Mesenteric fat pad (tissue), 1 donor: Measurements from ENCODE around the gene ITGA5. TPM values are rescaled to one million over a fixed set of nuclear protein-coding genes. Genes with fewer than 3 reads are reported as not detected.

Experiments
- DNase-seq: peaks from one replicate; pipeline ENCODE4 v3.0.0-alpha.2; 2020; ENCODE audit warnings: low spot score
- total RNA-seq: library from RNA; stranded (reverse); fragmentation: NEBNext Ultra II Directional; extraction: Animal tissue kit (Norgen Biotek cat#: 25700); gene quantifications from one replicate; pipeline ENCODE4 v1.2.1, GENCODE V29; 2021
- donor health status: DM: yes; HTN: yes; CAD: no.

The ITGA5 gene
- total RNA-seq, 1 donor from 2014 or later = 125 TPM

DNA sequence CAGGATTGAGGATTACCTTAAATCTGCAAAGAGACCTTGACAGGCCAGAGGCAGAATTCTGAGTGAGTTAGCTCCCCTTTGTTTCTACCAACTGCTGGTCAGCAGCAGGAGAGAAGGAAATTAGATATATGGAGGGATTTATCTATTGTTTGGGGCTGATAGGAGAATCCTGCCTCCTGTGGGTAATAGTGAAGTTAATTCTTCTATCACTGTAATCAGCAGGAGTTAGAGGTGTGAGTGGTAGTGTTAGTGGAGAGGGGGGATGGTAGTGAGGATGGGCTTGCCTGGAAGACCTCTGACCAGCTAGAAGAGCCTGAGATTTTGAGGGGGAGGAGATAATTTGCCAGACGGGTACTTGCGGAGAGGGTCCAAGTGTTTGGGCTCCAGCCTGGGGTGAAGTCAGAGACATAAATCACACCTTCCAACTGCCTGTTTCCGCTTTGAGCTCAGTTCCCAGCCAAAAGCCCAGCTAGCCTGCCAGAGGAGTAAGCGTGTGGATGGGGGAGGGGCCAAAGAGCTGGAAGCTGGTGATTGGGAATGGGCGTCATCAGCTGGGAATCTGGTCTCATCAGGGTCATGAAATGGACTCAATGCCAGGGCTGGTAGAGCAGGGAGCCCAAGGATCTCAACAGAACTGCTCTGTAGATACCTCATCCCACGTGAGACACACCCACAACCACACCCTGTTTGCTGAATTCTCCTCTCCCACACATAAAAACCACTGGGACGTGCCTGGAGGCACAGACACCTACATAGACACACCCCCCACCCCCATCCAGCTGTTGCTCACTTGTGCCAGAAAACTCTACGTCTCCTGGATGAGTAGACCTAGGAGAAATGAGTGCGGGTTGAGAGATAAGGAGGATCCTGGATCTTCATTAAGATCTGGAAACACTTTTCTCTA, 13.1 kb upstream of the ITGA5 start:
- DNase-seq = no peak

DNA sequence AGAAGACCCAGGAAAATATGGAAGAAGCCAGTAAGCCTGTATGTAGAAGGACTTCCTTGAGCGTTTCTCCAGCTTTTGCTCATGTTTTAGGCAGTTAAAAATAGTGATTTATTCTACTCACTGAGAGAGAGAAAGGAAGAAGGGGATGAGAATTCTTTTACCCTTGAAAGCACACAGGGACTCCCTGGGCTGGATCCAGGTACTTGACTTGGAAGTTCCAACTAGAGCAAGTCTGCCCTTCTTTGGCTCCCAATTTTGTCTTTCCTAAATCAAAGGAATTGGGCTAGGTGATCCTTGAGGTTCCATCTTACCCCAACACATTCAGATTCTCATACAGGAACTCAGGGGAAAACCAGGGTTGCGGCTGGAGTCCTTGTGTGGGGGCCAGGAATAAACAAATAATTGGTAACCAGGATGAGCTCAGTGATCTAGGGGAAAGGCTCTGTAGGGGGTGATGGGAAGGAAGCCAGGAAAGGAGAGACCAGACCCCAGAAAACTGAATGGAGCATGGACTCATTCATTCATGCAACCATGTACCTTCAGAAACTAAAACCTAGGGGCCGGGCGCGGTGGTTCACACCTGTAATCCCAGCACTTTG, 11.5 kb upstream of the ITGA5 start:
- DNase-seq = no peak

DNA sequence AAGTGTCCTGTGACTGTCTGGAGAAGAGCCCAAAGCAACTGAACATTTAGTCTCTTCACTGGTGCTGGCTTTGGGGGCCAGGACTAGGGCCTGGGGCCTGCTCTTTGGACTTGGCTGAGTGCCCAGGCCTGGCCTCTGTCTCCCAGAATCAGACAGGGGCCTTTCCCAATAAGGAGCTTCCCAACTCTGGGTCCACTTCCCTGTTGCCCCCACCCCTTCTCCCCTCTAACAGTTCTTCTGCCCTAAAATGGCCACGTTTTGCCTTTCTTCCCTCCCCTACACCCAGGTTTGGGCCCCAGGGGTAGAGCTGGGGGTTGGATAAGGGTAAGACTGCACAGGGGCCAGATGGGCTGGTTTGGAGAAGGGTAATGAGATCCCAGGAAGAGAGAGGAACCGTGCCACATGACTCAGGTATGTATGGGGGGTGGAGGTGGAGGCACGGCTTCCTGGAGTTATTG, 10.0 kb upstream of the ITGA5 start:
- no peak for DNase-seq

DNA sequence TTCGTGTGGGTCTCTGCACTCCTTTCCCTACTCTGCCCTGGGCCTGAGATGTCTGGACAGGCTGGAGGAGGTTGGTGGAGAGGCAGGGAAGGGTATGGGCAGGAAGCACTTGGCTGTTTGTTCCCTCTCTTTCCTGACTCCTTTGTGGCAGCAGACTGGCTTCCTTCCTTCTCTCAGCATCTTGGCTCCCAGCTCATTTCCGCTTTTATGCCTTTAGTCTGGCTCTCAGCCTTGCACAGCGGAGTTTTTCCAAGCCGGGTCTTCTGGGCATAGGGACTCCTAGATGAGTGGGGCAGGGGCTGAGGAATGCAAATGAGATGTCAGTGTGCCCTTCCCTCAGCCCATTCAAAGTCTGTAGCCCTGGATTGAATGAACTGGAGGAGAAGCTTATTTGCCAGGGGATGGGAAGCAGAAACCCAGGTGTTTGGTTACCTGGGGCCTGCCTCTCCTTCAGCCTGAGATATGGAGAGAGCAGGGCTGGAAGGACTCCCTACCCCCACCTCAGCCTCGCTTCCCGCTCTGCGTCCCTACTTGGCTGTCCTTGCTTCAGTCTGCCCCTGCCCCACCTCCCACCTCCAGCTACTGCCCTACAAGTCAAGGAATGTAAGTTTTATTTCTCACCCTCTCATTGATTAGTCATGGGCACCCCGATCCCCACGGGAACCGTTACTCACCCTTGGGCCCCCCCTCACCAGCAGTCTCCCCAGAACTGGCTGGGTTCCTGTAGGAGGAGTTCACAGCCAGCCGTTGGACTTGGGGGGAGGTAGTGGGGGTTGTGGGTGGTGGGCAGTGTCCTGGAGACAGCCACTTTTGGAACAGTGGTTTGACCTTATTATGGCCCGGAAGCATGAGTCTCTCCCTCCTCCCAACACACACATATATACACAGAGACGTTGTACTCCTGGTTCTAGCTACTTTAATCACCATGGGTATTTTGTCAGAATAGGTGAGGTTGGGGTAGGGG, 9.3 kb upstream of the ITGA5 start:
- no peak for DNase-seq

DNA sequence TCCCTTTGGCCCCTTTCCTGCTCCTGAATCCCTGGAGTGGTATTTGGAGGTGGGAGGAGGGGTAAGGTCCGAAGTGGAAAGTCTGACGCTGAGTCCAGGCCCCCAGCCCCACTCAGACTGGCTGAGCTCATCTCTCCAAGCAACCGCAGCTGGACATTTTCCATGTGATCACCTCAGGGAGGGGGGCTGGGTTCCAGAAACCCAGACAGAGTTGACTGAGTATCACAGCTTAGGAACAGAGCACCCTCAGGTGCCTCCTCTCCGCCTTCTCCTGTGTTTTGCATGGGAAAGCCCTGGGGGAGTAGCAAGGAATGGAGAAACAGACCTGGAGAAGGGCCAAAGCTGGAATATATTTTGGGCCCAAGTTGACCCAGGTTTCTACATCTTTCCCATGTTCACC, 8.0 kb upstream of the ITGA5 start:
- no peak for DNase-seq

DNA sequence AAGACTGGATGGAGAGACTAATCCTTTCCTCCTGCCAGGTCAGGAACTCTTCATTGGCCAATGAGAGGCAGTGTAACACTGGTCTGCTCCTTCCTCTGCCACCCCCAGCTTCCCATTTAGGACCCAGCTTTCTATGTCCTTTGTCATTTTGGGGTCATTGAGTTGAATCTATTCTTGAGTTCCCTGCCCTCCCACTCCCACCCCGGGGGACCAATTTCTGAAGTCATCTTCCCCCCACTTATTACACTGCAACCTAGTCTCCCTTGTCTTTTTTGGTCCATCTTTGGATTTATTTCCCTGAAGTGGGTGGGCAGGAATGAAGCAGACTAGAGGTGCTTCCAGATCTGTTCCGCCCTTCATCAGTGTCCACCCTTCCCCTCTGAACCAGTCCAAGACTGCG, 7.6 kb upstream of the ITGA5 start:
- DNase-seq = no peak

DNA sequence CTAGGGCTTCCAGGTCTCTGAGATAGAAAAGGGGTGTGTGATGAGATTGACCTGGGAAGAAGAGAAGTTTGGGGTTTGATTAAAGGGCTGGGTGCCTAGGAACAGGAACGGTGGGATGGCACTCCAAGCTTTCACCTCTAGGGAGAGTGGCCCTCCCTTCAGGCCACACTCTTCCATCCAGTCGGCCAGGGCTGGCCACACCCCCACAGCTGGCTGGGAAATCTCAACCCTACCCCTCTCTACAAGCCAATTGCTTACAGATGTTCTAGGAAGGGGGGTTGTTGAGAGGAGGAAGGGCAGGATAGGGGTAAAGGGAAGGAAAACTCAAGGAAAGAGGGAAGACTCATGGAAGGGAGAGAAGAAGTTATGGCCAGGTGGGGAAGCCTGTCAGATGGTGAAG, 6.6 kb upstream of the ITGA5 start:
- DNase-seq = no peak

DNA sequence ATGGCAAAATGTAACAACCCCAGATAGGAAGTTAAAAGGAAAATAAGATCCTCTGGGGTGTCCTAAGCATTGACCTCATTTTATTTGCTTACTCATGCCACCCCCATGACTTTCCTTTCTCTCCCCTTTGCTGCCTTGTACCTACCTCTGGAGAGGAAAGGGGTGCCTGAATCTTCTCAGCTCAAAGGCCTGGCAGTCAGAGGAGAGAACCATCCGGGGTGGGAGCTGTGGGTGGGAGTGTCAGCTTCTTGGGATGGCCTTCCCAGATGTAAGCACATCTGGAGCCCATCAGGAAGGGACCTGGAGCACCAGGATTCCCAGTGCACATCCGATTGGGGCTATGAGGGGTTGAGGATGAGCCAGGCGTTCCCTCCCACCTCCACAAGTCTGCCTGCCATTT, 5.2 kb upstream of the ITGA5 start:
- DNase-seq = no peak

DNA sequence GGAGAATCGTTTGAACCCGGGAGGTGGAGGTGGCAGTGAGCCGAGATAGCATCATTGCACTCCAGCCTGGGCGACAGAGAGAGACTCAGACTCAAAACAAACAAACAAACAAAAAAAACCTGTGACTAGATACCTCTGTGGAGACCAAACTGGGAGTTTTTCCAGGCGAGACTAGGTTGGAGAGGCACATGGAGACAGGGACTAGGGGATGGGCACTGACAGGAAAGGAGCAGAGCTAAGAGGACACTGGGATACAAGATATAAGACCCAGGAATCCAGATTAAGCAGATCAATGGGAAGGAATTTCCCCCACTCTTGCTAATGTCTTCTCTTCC, 4.7 kb upstream of the ITGA5 start:
- no peak for DNase-seq

DNA sequence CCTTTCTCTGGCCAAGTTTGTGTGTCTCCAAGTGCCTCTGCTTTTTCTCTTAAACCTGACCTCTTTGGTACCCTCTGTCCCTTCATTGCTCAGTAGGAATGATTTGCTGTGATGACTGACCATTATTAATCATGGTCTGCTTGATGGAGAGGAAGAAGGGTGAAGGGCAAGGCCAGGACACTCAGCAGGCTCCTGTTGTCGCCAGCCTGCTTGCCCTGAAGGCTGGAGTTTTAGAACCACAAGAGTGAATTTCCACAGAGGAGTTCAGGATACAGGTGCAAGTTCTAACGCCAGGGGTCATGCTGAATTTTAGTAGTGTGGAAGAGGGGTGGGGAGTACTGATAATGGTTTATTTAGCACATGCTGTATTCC, 2.8 kb upstream of the ITGA5 start:
- no peak for DNase-seq

DNA sequence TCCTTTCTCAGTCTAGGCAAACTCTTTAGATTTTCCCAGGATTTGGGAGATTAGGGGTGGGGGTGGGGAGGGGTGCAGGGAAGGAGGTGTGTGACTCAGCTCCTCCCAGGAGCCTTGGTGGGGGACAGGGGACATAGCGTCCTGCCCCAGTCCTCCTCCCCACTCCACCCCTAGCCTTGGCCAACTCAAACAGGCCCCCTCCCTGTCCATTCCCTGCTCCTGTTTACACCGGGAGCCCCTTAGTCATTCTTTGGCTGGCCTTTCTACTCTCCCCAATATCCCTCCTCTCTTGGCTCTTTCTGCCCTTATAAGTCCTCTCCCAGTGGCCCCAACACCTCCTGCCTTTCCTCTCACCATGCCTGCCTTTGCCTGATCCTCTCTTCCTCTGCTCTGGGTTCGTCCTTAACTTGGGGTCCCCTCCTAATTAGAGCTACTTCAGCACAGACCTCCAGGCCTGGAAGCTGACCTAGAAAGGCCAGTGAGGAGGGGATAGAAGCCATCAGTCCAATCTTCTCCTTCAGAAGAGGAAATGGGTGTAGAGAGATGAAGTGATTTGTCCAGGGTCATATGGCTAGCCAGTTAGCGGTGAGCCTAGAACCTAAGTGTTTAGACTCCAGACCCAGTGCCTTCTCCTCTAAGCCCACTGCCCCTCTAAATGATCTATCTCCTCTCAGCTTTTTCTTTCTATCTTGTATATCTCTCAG, 2.3 kb upstream of the ITGA5 start:
- DNase-seq = no peak

DNA sequence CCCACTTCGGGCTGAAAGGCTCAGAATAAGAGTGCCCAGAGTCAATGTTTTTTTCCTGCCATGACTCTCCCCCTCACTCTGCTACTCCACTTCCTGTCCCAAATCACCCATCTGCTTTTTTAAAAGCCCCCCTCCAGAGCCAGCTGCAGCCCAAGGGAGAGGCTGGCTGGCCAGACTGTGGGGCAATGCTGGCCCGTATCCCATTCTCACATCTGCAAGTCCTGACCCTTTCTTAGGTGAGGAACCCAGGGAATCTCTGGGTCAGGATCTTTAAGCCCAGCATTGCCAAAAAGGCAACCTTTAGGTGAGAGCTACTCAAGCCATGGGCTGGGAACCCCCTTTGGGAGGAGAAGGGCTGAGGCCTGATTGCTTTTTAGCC, 1.7 kb upstream of the ITGA5 start:
- no peak for DNase-seq

DNA sequence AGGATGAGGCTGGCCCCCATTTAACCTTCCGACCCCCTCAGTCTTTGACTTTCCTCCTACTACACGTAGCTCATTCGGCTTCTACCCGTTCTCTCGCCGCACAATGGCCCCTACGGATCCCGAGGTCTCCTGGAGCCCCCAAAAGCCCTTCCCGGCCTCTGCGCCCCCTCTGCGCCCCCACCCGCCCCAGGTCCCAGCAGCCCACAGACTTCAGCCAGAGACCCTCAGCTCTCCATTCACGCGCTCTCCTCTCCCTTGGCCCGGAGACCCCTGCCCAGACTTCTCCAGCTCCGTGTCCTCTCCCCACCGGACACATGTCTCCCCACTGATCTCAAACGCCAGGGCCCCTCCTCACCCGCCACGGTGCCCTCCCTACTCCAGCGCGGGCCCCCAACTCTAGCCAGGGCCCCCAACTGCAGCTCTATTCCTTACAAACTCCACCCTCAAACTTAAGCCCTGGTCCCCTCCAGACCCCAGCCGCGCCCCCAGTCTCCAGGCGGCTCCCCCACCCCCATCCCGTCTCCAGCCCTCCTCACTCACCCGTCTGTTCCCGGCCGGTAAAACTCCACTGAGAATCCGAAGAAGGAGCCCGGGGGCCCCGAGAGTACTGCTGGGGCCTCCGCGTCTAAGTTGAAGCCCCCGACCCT, 502 bp downstream of the ITGA5 start:
- peak; percentile 62 for DNase-seq

DNA sequence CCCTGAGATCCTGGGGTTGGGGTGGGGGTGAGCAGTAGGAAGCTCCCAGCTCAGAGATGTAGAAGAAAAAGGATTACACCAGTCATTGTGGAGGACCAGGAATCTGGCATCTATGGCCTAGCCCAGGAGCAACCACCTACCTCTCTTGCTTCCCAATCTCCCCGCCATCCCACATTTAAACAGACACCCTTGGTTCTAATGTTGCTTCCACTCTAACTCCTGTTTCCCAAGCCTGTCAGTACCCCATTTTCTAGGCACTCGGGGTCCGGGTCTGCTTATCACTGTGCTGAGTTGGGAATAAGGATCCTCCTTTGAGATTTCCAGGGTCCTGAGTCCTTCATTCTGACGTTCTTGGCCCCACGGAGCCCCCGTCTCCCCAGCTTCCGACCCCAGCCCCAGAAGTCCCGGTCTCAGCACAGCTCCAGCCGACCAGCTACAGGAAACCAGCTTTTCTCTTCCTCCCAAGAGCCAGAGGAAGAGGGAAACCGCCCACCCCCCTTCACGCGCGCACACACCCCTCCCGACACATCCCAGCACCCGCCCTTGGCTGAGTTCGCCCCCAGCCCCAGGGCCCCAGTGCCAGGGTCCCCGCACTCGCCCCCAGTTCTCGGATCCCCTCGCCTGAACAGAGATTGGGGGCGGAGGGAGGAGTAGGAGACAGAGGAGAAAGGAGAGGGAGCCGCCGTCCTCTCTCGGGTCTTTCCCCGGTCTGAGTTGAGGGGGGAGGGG, 1.2 kb downstream of the ITGA5 start:
- no peak for DNase-seq

DNA sequence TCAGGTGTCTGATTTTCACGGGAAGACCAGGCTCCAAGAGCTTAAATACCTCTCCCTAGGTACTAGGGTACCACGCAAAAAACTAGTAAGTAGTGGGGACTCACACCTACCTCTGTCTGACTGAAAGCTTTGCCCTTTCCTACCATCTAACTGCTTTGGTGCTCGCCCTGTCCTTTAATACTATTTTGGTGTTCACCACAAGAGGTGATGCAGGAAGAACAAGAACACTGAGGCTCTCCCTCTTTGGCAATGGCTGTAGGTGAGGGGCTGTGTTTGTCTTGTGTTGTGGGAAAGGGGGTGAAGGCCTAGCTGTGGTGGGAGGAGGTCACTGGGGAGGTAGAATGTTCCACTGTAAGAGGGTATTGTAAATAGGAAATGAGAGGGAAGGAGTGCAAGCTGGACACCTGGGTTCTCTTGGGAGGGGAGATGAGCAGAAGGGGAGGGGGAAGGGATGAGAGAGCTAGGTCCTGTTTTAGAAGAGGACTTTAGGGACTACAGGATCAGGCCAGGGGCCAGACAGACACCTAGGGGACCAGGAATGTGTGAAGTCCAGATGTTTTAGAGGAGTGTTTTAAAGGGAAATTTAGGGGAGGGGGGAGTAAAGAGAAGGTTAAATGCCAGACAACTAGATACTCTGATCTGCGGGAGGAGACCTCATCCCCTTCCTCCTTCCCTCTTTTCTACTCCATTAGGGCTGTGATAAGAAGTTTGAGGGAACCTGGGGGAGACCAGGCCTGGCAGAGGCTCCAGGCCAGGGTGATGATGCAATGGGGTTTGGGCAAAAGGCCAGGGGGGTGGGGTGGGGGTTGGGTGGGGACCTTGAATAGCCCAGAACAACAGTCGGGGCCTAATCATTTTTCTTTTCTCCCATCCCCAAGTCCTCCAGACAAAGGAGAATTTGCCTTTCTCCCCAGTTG, 2.1 kb downstream of the ITGA5 start:
- DNase-seq = peak; percentile 47

DNA sequence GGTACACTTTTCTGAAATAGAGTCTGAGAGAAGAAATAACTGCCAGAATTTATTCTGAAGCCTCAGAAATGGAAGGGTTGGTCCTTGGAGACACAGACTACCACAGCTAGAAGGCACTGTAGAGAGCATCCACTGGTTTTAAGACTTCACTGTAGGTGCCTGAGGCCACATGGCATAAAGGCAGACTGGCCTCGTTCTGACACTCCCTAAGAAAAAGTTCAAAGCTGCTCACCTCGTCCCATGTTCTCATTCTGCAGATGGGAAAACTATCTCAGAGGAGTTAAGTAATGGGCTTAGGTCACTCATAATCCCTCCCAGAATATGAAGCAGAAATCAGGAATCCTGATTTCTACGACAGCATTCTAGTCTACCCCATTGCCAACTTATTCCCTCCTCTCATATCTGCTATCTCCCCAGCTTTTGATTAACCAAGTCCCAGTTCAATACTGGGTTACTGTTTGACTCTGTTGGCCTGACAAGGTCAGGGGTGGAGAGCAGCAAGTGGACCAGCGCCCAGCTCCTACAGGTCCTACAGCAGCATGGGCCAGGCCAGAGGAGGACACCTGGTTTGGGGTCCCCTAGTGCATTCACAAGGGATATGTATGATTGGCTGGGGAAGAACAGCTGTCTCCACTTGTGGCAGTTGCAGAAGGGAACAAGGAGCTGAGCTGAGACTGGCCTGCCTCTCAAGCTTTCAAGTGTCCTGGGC, 3.7 kb downstream of the ITGA5 start:
- no peak for DNase-seq

DNA sequence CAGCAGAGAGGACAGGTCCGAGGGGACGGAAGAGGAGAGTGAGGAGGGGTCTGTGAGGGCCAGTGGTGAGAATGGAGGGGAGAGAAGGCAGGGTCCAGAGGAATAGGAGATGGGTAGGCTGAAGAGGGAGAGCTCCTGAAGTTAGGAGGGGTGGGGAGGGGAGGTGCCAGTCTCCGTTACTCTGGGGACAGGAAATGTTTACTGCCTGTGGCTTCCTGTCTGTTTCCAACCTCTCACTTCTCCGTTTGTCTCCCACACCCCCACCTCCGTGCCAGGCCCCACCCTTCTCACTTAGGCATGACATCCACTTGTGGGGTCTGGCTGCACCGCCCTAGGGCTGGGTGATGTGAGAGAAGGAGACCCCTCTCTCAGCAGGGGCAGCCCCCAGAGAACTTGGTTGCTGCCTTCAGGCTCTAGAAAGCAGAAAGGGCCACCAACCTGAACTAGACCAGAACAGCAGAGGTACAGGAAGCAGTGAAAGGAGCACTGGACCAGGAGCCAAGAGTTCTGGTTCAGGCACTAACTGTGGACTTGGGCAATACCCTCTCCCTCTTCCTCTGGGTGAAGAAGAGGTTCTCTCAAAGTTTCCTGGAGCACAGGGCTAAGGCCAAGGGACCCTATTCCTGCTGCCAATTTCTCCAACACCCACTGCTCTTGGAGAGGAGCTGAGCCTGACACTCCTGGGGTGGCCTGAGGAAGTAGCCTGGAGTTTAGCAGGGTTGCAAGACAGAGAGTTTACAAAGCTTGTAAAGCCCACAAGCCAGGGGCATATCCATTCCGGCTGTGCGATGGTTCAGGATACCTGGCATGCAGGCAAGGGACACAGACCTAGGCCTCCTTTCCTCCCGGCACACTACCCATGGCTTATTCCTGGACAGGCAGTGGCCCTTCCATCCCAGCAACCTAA, 5.5 kb downstream of the ITGA5 start:
- no peak for DNase-seq
